Sciatic nerve (tissue), 2 donors: ENCODE measurements around the gene CKLF. TPM values are rescaled to one million over a fixed set of nuclear protein-coding genes. Genes with fewer than 3 reads are reported as not detected.

Experiments used
- ATAC-seq: fragments of 200-7000 bp; cut with Tn5 transposase; one replicate; pipeline ENCODE4 v1.9.1; 2020; ENCODE audit warnings: mild to moderate bottlenecking, moderate library complexity
- DNase-seq: peaks from one replicate; pipeline ENCODE4 v3.0.0-alpha.2; 2020; ENCODE audit warnings: low spot score
- intact Hi-C: fragments of 100-400 bp; cut with DNase I; formaldehyde crosslinking; loops from one replicate; pipeline ENCODE4 v1.14.2; 2022
- total RNA-seq: library from RNA; stranded (reverse); fragmentation: NEBNext Ultra II Directional; extraction: Animal tissue kit (Norgen Biotek cat#: 25700); gene quantifications from one replicate; pipeline ENCODE4 v1.2.1, GENCODE V29; 2021
- donor health status: DM: no; HTN: no; CAD: no.
- donor health status: DM: no; HTN: no; CAD: no.

Gene CKLF
- total RNA-seq, 1 donor from 2014 or later, result 36.9 TPM

DNA sequence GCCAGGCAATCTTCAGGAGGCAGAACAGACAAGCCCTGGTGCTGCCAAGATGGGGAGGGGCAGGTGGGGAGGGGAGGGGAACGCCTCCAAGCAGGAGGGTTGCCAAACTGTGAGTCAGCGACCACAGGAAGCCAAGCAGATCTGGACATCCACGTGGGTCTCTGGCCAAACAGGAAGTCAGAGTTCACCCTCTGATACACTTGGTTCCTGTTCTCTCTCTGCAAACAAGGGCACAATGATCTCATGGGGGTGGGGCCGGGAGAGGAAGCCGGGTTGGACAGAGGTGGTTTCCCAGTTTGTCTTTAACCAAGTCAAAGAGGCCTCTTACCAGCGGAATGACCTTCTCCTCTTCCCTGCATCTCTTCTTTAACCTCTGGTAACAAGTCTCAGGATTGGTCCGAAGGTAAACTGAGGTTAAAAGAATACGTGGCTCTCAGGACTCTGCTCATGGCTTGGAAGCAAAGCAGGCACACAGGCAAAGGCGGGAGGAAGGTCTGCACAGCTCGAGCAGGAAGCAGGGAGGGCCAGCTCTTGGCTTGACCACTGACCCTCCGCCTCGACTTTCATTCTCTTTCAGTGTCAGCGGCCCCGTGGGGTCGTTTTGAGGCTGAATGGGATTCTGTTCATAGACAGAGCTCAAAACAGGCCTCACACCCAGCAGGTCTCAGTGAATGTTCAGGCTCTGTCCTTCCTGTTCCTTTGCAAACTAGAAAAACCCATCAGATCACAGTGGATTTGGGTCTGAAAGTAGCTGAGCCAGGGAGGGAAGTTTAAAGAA is 35.4 kb upstream of the CKLF start:
- intact Hi-C loops, result no loop called here
- peak; percentile 97 for ATAC-seq

GRCh38 chr16:66517586-66518263 is 34.7 kb upstream of the CKLF start:
- intact Hi-C loops, result no loop called here
- DNase-seq (peak; percentile 71), ATAC-seq (peak; percentile 0)

More for the DNA sequence above, 35.4 kb upstream of the CKLF start:
- DNase-seq, result peak; percentile 98

- intact Hi-C loops, result no loop called here
- ATAC-seq (no peak), DNase-seq (no peak)
These were observed 32.6 kb upstream of the CKLF start for GRCh38 chr16:66519482-66520373.

GRCh38 chr16:66520406-66521170 is 31.8 kb upstream of the CKLF start:
- ATAC-seq, result no peak
- no peak for DNase-seq
- intact Hi-C loops, result no loop called here

- DNase-seq, result no peak
- ATAC-seq, result no peak
- intact Hi-C loops, result no loop called here
These were observed 31.1 kb upstream of the CKLF start for GRCh38 chr16:66521252-66521713.

DNA sequence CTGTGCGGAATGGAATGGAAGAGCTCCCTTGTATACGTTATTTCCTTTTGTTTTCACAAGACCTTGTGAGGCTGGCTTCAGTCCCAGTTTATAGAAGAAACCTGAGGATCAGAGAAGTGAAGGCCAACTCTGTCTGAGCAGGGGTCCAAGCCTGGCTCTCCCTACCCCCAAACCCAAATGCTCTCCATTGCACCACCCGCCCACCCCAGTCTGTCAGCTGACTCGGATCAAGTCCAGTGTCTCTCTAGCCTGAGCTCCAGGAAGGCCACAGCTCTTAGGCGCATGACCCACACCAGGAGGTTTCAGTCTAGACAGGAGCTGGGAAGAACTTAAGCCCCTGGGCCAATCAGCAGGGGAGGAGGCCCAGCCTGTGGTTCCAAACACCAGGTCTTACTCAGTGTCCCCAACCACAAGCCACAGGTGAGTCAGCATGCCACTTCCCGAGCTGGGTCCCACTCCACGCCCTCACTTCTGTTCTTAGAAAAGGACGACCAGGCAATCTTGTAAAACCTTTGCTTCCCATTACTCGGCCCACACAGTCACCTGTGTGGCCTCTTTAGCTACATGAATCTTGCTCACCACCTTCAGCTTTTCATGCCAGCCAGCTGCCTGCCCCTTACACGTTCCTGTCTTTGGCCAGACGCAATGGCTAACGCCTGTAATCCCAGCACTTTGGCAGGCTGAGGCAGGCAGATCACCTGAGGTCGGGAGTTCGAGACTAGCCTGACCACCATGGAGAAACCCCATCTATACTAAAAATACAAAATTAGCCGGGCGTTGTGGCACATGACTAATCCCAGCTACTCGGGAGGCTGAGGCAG is 30.2 kb upstream of the CKLF start:
- no peak for DNase-seq
- intact Hi-C loops, result no loop called here

GRCh38 chr16:66522816-66523590 is 29.4 kb upstream of the CKLF start:
- ATAC-seq (peak; percentile 6), DNase-seq (no peak)
- intact Hi-C loops, result no loop called here

More for the DNA sequence above, 30.2 kb upstream of the CKLF start:
- ATAC-seq, result no peak

DNA sequence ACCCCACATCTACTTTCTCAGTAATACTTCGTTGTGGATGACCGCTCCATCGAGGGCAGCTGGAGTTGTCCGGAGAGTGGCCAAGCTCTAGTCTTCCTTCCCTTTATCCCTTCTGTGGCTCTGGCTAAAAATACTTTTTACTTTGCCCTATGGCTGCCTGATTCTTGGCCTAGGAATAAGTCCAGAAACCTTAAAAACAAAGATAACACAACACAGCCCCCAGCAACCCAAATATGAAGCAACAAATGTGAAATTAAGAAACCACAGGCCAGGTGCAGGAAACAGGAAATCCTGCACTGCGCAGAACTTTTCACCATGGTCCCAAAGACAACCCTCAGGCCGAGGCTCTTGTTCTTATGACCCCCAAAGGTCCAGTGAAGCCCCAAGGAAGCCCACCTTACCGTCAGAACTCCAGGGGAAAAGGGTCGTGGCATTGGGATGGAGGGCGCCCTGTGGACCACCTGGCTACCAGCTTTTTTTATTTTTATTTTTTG is 28.5 kb upstream of the CKLF start:
- no peak for DNase-seq
- peak; percentile 61 for ATAC-seq
- intact Hi-C loops, result no loop called here

- intact Hi-C loops, result no loop called here
- ATAC-seq (peak; percentile 59), DNase-seq (no peak)
These were observed 27.7 kb upstream of the CKLF start for GRCh38 chr16:66524601-66525164.

DNA sequence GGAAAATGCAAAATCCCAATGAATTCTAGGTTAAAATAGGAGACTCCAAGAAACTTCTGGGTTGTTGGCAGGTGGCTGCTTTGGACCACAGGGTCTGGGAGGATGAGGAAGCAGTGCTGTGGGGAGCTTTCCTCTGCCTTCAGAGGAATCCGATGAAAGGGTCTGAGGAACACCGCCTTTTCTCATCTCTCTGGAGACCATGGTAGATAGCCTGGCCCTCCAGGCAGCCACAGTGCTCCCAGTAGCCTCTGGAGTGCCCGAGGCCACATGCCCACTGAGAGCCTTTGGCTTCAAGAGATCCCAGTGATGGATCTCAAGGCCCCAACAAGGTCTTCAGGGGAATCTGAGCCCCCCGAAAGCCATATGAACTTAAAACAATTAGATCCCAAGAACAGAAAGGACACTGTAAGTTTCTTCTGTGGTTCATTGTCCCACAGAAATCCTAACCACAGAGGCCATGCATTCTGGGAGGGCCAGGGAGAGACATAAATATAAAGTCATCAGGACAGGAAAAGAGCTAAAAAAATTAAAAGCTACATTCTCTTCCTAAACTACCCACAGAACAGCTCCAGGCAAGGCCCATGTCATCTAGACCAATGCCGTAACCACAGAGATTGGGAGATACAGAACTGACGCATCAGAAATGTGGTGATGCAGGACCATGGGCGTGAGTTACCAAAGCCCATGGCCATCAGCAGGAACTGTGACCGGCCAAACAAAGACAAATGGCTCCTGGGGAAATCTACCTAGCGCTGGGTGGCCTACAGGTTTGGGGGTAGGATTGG is 26.8 kb upstream of the CKLF start:
- ATAC-seq (no peak), DNase-seq (no peak)
- intact Hi-C loops, result no loop called here

- ATAC-seq (no peak), DNase-seq (no peak)
- intact Hi-C loops, result no loop called here
These were observed 24.1 kb upstream of the CKLF start for GRCh38 chr16:66528294-66528693.

- ATAC-seq (no peak), DNase-seq (no peak)
- intact Hi-C loops, result no loop called here
These were observed 22.9 kb upstream of the CKLF start for GRCh38 chr16:66529475-66529874.

GRCh38 chr16:66534376-66534799 is 18.0 kb upstream of the CKLF start:
- peak; percentile 50 for ATAC-seq
- DNase-seq, result no peak
- intact Hi-C loops, result no loop called here

GRCh38 chr16:66536525-66536924 is 15.9 kb upstream of the CKLF start:
- ATAC-seq (no peak), DNase-seq (no peak)
- intact Hi-C loops, result no loop called here

DNA sequence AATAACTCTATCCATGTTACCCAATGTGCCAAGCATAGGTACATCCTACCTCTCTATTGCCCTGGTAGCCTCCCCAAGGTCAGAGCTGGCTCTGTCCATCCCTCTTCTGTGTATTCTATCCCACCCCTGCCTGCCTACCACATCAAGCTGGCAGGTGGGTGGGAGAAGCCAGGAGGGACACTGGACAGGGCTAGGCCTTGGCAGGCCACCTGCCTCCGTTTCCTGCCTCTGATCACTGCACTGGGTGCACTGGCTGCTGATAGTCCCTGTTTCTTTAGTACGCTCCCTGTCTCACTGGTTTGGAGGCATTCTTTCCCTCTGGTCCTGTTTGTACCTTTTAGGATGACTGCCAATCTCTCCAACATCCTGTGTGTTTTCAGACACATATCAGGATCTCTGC is 15.1 kb upstream of the CKLF start:
- DNase-seq, result no peak
- intact Hi-C loops, result no loop called here
- no peak for ATAC-seq

DNA sequence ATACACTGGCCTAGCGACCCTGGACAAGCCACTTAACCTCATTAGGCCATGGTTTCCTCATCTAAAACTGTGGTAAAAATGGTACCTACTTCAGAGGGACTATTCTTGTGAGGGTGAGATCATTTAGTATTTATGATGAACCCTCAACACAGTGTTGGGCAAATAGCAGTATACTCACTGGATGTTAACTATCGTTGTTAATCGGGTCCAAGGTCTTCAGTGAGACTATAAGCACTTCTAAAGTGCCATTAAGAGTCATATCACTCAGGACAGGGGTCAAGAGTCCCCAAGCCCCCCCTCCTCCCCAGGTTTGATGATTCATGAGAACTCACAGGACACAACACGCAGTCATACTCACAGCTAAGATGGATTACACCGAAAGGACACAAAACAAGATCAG is 13.5 kb upstream of the CKLF start:
- intact Hi-C loops, result no loop called here
- ATAC-seq (no peak), DNase-seq (no peak)
